GM21367 (cell line): ENCODE results near the gene FHIT.

Source experiments
- ATAC-seq: cut with Tn5 transposase; IDR thresholded peaks from one replicate; pipeline ENCODE4 v1.9.1; 2021; ENCODE audit not compliant: unreplicated experiment

Gene FHIT

DNA sequence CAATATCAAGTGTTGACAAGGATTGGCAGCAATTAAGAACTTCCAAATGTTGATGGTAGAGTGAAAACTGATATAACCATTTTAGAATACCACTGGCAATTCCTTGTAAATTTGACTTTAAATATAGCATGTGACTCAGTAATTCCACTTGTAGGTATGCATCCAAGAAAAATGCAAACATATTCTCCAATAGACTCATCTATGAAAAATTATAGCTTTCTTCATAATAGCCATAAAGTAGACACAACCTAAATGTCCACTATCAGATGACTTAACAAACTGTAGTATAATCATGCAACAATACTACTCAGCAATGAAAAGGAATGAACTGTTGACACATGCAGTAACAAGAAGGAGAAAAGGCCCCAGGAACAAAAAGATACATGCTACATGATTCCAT is 988.1 kb downstream of the FHIT start:
- no peak for ATAC-seq

DNA sequence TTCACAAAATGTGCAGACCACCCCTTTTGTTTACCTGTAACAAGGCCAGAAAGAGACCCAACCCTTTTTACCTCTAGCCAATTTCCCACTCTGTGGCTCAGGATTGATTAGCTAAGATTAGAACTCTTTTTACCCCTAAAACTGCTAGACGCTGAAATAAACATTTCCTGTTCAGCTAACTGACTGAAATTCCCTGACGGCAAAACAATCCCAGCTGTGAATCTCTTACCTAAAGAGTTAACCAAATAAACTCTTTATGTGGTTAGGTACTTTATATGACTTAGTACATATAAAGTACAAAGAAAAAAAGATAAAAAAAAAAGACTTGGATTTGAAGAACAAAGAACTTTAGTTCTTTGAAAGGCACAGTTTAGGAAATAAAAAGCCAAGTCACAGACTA is 988.7 kb downstream of the FHIT start:
- ATAC-seq = no peak

GRCh38 chr3:60260546-60260945 is 990.7 kb downstream of the FHIT start:
- no peak for ATAC-seq

DNA sequence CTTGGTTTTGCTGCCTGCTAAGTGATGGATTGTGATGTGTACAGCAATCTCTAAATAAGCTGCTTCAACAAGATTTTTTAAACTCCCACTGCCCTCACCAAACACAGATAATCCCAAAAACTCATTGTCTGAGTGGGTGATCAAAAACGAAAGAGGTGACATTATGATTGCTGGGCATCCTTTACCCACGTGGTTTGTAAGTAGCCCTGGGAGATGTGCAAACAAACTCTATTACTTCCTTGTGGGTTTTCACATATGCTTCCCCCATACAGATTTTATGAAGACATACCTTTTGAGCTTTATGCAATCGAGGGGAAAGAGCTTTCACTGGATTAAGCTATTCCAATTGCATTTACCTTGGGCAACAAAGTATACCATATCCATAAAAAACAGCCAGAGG is 1000.4 kb downstream of the FHIT start:
- ATAC-seq = no peak

GRCh38 chr3:60250206-60250605 is 1001.0 kb downstream of the FHIT start:
- ATAC-seq = no peak

DNA sequence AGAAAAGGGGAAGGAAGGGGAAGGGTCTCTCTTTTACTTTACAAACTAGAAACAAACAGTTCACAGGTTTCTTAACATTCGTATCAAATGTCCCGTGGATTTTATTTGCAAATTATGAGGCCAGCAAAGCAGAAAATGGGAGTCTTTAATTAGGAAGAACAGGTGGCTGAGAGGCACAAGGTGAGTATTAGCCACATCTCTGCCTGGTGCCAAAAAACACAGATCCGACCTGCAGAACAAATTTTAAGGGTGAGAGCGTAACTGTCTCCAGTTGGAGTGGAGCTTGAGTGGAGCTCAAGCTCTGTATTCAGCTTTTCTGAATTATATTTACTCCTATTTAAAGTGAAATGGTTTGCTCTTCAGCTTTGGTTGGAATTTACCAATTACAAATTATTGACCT is 1004.9 kb downstream of the FHIT start:
- ATAC-seq = no peak

DNA sequence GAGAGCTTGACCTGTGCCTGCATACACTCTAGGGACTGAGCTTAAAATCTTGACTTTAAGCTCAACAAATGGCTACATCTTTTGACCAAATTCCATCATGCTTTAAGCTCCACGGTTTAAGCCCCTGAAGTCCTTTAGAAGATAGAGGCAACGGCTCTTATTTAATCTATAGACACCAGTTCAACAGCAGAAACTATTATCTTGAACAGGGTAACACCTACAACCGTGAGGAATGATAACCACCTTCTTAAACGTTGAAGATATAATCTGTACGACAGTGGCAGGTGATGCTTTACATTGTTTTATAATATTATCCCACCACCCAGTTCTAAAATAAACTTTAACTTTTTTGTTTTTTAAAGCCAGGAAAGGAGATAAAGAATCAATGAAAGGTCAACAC is 1007.8 kb downstream of the FHIT start:
- ATAC-seq = no peak

GRCh38 chr3:60240492-60240891 is 1010.8 kb downstream of the FHIT start:
- ATAC-seq = no peak

- ATAC-seq = no peak
Measured at GRCh38 chr3:60238550-60238949, 1012.7 kb downstream of the FHIT start.

DNA sequence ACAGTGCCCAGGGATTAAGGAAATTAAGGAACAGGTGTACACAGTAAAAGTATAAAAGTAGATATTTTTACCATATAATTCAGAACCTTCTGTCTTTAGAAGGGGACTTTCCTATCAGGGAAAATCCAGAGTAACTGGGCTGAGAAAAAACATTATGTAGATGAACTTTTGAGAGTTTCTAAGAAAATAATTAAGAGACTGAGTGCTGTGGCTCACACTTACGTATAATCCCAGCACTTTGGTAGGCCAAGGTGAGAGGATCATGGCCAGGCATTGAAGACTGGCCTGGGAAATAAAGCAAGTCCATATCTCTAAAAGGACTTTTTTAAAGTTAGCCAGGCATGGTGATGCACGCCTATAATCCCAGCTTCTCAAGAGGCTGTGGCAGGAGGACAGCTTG is 1021.8 kb downstream of the FHIT start:
- no peak for ATAC-seq

DNA sequence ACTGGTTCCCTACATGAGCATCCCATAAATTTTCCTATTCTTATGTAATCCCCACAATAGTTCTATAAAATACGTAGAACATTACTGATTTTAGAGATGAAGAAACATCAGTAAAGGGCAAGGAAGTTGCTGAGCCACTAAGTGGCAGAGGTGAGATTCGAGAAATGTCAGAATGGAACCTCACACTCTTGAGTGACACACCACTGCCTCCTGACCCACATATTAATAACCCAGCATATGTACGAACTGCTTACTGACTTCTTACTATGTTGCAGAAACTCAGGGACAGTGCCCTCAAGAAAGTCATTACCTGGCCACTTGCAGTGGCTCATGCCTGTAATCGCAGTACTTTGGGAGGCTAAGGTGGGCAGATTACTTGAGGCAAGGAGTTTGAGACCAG is 1022.4 kb downstream of the FHIT start:
- no peak for ATAC-seq

DNA sequence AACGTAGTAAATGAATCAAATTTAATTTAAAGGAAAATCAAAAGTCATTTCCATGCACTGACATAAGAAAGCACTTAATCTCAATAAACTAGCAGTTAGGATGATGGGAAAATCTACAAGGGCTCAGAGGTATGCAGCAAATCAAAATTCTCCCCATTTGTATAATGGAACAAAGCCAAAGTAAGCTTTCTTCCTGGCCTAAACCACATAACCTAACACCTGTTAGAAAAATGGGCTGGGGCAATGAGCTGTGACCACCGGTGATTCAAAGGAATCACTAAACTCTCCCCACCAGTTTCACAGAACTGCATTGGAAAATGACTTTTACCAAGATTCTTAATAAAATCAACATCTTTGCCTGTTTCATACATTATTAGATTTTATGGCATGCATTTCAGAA is 1024.3 kb downstream of the FHIT start:
- no peak for ATAC-seq

DNA sequence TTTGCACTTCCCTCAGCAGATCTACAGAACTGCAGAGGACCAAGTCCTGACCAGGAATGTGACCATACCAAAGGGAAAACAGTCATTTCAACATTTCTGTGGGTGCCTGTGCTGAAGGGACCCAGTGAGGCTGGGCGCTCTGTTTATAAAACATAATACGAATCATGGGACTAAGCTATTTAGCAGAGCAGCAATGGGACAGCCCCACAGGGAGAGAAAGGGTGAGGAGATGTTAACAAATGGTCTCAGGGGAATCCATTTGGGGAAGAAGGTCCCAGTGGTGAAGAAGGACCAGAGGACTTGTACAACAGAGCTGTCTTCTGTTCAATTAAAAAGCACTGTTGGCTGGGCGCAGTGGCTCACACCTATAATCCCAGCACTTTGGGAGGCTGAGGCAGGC is 1025.4 kb downstream of the FHIT start:
- ATAC-seq = no peak

GRCh38 chr3:60220768-60221167 is 1030.5 kb downstream of the FHIT start:
- no peak for ATAC-seq

GRCh38 chr3:60219501-60219900 is 1031.8 kb downstream of the FHIT start:
- no peak for ATAC-seq

GRCh38 chr3:60217156-60217911 is 1033.9 kb downstream of the FHIT start:
- no peak for ATAC-seq

DNA sequence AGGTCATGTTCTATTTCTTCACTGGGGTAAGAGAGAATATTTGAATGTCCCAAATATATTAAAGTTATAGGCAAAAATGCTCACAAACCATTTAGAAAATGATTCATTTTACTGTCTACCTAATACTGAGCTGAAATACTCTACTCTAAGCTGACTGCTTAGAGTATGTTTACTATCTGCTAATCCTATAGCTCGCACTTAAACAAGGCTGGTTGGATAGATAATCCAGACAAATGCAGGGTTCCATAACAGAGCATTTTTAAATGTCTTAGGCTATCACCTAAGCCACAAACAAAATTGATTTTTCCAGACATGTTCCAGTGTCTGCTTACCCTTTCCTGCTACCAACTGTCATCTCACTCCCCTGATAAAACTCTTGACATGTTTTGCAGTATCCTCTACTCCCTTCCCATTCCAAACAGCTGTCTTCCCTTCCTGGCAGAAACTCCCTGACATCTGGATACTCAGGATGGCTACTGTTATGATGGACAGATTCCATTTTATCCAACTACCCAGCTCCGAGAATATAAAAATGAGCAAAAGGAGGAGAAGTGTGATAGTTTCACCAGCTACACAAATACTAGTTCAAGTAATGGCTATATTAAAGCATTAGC is 1034.7 kb downstream of the FHIT start:
- ATAC-seq = no peak

DNA sequence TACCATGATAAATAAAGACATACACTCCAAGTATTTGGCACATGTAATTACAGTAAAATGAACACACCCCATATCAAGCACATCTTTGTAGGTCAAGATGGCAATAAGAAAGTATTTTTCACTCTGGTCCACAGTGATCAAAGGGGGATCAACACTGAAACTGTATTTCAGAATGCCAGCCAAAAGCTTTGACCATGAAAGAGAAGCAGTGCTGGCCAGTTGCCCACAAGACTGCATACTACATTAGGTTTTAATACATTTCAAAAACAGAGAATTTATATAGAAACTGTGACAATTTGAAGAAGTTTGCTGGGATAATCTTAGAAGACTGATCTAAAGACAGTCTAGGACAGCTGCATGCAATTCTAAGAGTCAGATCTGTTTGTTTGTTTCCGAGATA is 1035.3 kb downstream of the FHIT start:
- no peak for ATAC-seq

GRCh38 chr3:60207905-60208304 is 1043.3 kb downstream of the FHIT start:
- no peak for ATAC-seq

GRCh38 chr3:60206206-60206605 is 1045.0 kb downstream of the FHIT start:
- no peak for ATAC-seq

- ATAC-seq = no peak
Measured at GRCh38 chr3:60202052-60202726, 1049.1 kb downstream of the FHIT start.

DNA sequence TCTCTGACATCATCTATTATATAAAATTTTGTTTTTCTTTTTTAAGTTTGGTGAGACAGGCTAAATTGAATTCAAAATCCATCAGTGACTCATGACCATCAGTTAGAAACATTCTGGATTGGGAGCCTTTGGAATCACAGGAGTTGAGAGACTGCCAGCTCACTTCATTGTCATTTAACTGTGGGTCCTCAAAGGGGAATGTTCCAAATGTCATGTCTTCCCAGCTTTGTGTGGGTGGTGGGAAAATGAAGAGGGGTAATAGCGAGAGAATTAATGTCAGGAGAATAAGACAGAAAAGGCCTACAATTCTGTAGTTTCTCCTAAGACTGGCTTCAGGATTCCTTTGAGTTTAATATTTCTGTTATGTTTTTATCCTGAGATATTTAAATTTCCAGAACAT is 1051.9 kb downstream of the FHIT start:
- ATAC-seq = no peak
